Caki2 (cell line): Measurements from ENCODE around the gene L3MBTL1. TPM values are rescaled to one million over a fixed set of nuclear protein-coding genes. Genes with fewer than 3 reads are reported as not detected.
"Not testable (repeated sequence)": the region's sequence is repeated elsewhere in the genome, so short reads cannot be mapped to it uniquely, and the experiment has no call there.

Experiments used
- DNase-seq: peaks from one replicate; pipeline ENCODE4 v3.0.0-alpha.2; 2015; ENCODE audit warnings: low read depth
- in situ Hi-C: cut with HindIII; loops from 2 replicates; pipeline ENCODE4 v1.10.0; 2016; ENCODE audit warnings: low sequenced_read_pairs, low pct_unique_long_range_greater_than_20kb, mixed read lengths
- total RNA-seq: library from RNA; depleted of rRNA; stranded (reverse); fragments of >200 nt; shearing (Covaris generic); gene quantifications from 2 replicates; pipeline ENCODE4 v1.2.3, GENCODE V29; 2014; ENCODE audit warnings: low replicate concordance

Gene L3MBTL1
- total RNA-seq, 1 experiment from 2014 or later: 9.5 TPM

GRCh38 chr20:43490038-43490437, 17.5 kb upstream of the L3MBTL1 start:
- in situ Hi-C loops: no loop called here
- DNase-seq: no peak

GRCh38 chr20:43492101-43492500, 15.4 kb upstream of the L3MBTL1 start:
- no peak for DNase-seq
- in situ Hi-C loops: no loop called here

- in situ Hi-C loops: no loop called here
- DNase-seq: no peak
Observed at GRCh38 chr20:43495388-43495787, 12.1 kb upstream of the L3MBTL1 start.

GRCh38 chr20:43502021-43502420, 5.5 kb upstream of the L3MBTL1 start:
- in situ Hi-C loops, DNase-seq: not testable (repeated sequence)

- no peak for DNase-seq
- in situ Hi-C loops: no loop called here
Observed at GRCh38 chr20:43506238-43506637, 1.3 kb upstream of the L3MBTL1 start.

- peak; percentile 18 for DNase-seq
- in situ Hi-C loops: no loop called here
Observed at GRCh38 chr20:43508106-43508505, 609 bp downstream of the L3MBTL1 start.

- DNase-seq: no peak
- in situ Hi-C loops: no loop called here
Observed at GRCh38 chr20:43508604-43509040, 1.1 kb downstream of the L3MBTL1 start.

GRCh38 chr20:43511879-43512278, 4.4 kb downstream of the L3MBTL1 start:
- in situ Hi-C loops: no loop called here
- peak; percentile 31 for DNase-seq

GRCh38 chr20:43513372-43513930, 6.0 kb downstream of the L3MBTL1 start:
- in situ Hi-C loops: no loop called here
- DNase-seq: no peak

GRCh38 chr20:43513931-43514647, 6.6 kb downstream of the L3MBTL1 start:
- in situ Hi-C loops: no loop called here
- peak; percentile 99 for DNase-seq

- in situ Hi-C loops: no loop called here
- DNase-seq: no peak
Observed at GRCh38 chr20:43514648-43514999, 7.1 kb downstream of the L3MBTL1 start.

GRCh38 chr20:43515628-43516027, 8.1 kb downstream of the L3MBTL1 start:
- no peak for DNase-seq
- in situ Hi-C loops: no loop called here

GRCh38 chr20:43516251-43516824, 8.8 kb downstream of the L3MBTL1 start:
- in situ Hi-C loops: no loop called here

GRCh38 chr20:43520074-43520630, 12.7 kb downstream of the L3MBTL1 start:
- in situ Hi-C loops: no loop called here
- DNase-seq: no peak

More at GRCh38 chr20:43516251-43516824, 8.8 kb downstream of the L3MBTL1 start:
- DNase-seq: no peak

- in situ Hi-C loops: no loop called here
- DNase-seq: no peak
Observed at GRCh38 chr20:43525021-43525420, 17.5 kb downstream of the L3MBTL1 start.

GRCh38 chr20:43528258-43528875, 20.9 kb downstream of the L3MBTL1 start:
- in situ Hi-C loops: no loop called here
- DNase-seq: no peak

GRCh38 chr20:43529051-43529450, 21.6 kb downstream of the L3MBTL1 start:
- in situ Hi-C loops: no loop called here
- DNase-seq: no peak

GRCh38 chr20:43529457-43530153, 22.1 kb downstream of the L3MBTL1 start:
- in situ Hi-C loops: no loop called here
- DNase-seq: no peak
